ENCODE measurements around the gene RNF157. TPM values are rescaled to one million over a fixed set of nuclear protein-coding genes. Genes with fewer than 3 reads are reported as not detected.
A peak's percentile ranks its signal among the peaks of the same experiment; 100 is the strongest.

The RNF157 gene
- total and polyA plus RNA-seq, 2 of the 13 experiments (the other 11 are each of a cell fraction or from before 2014, with no cell fraction given) = 0.44 to 1.5 TPM

DNA sequence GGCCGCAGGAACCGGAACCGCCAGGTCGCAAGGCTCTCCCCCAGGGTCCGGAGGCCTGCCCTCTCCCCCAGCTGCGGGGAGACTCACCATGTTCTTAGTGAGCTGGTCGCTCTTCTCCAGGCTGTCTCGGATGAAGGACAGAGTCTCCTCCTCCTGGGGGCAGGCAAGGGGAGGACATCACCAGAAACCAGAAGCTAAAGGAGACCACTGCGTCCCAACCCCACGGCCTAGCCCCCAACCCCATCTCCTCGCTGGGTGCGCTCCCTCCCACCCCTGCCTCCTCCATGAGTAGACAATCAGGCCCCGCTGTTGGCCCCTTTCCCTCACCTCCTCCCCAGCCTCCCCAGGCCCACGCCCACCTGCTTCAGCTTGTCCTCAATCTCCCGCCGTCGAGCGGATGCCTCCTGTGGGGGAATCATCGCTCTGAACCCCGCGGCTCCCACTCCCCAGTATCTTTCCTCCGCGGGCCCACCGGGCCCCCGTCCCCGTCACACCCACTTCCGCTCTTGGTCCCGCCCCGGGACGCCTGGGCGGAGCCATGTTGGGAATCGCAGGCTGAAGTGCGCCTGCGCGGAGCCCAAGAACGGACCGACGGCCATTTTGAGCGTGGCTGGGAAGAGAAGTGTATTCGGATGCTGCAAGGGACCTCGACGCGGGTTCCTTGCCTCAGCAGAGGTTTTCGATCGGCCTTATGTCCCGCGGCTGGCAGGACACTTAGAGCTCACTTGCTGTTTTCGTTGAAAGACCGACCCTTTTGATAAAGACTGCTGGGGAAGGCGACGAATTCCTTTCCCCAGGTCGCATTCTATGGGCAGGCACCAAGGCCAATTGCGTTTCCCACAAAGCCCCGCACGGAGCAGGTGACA, 136.8 kb downstream of the RNF157 start, which contains the start of gene EXOC7 (continued):
- peak; percentile 9 to 17; a peak in 1 of 4 replicates for TF ChIP-seq EP300 (IDR thresholded peaks at IDR 0.05; ENCODE audit: low read depth in 2 of 2, low read length in 2 of 2)
- 0 out of 2 replicates have a peak, but pooled peaks have one; percentile 10 for TF ChIP-seq EP300 (CRISPR knock-in tag; IDR thresholded peaks at IDR 0.05; ENCODE audit: borderline replicate concordance)
- TF ChIP-seq ZNF17 (CRISPR knock-in tag; IDR thresholded peaks at IDR 0.05) = no peak
- peak; percentile 66 for TF ChIP-seq ZZZ3 (CRISPR knock-in tag; IDR thresholded peaks at IDR 0.05; ENCODE audit: borderline replicate concordance)
- TF ChIP-seq, protein P1, sequence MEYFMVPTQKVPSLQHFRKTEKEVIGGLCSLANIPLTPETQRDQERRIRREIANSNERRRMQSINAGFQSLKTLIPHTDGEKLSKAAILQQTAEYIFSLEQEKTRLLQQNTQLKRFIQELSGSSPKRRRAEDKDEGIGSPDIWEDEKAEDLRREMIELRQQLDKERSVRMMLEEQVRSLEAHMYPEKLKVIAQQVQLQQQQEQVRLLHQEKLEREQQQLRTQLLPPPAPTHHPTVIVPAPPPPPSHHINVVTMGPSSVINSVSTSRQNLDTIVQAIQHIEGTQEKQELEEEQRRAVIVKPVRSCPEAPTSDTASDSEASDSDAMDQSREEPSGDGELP (IDR thresholded peaks at IDR 0.05; ENCODE audit: borderline replicate concordance, low read depth) = no peak
- TF ChIP-seq ZNF678 (CRISPR knock-in tag; IDR thresholded peaks at IDR 0.05) = no peak
- peak; percentile 50 for TF ChIP-seq CBX1 (IDR thresholded peaks at IDR 0.05; ENCODE audit: low read depth)
- TF ChIP-seq BCL6 (CRISPR knock-in tag; IDR thresholded peaks at IDR 0.05) = 0 out of 2 replicates have a peak, but pooled peaks have one; percentile 21
- TF ChIP-seq, protein P2, sequence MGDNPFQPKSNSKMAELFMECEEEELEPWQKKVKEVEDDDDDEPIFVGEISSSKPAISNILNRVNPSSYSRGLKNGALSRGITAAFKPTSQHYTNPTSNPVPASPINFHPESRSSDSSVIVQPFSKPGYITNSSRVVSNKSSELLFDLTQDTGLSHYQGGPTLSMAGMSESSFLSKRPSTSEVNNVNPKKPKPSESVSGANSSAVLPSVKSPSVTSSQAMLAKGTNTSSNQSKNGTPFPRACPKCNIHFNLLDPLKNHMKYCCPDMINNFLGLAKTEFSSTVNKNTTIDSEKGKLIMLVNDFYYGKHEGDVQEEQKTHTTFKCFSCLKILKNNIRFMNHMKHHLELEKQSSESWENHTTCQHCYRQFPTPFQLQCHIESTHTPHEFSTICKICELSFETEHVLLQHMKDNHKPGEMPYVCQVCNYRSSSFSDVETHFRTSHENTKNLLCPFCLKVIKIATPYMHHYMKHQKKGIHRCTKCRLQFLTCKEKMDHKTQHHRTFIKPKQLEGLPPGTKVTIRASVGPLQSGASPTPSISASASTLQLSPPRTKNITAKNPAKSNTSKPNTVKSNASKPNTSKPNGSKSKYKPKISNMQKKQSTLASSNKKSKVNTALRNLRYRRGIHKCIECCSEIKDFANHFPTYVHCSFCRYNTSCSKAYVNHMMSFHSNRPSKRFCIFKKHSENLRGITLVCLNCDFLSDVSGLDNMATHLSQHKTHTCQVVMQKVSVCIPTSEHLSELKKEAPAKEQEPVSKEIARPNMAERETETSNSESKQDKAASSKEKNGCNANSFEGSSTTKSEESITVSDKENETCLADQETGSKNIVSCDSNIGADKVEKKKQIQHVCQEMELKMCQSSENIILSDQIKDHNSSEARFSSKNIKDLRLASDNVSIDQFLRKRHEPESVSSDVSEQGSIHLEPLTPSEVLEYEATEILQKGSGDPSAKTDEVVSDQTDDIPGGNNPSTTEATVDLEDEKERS (CRISPR knock-in tag; IDR thresholded peaks at IDR 0.05) = no peak; the same call in 1 of the 2 replicates
- TF ChIP-seq, protein P3, sequence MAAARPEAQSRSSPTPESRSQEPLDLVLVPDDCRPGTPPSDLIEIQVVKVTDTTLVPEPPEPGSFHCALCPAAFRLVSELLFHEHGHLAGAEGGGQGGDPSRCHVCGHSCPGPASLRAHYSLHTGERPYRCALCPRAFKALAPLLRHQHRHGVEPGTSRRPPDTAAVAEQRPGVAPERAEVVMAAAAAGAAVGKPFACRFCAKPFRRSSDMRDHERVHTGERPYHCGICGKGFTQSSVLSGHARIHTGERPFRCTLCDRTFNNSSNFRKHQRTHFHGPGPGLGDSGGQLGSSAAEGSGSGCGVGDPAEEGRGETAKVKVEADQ (CRISPR knock-in tag; IDR thresholded peaks at IDR 0.05; ENCODE audit: borderline replicate concordance) = peak; percentile 66; the same call in 1 of the 2 replicates
- TF ChIP-seq ZFY (CRISPR knock-in tag; IDR thresholded peaks at IDR 0.05) = peak; percentile 92
- TF ChIP-seq ZNF768 (CRISPR knock-in tag; IDR thresholded peaks at IDR 0.05) = no peak; the same call in 1 of the 2 replicates
- TF ChIP-seq, protein P4, sequence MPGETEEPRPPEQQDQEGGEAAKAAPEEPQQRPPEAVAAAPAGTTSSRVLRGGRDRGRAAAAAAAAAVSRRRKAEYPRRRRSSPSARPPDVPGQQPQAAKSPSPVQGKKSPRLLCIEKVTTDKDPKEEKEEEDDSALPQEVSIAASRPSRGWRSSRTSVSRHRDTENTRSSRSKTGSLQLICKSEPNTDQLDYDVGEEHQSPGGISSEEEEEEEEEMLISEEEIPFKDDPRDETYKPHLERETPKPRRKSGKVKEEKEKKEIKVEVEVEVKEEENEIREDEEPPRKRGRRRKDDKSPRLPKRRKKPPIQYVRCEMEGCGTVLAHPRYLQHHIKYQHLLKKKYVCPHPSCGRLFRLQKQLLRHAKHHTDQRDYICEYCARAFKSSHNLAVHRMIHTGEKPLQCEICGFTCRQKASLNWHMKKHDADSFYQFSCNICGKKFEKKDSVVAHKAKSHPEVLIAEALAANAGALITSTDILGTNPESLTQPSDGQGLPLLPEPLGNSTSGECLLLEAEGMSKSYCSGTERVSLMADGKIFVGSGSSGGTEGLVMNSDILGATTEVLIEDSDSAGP (CRISPR knock-in tag; IDR thresholded peaks at IDR 0.05; ENCODE audit: borderline replicate concordance) = peak; percentile 94; the same call in 1 of the 2 replicates
- no peak for TF ChIP-seq SOX6 (IDR thresholded peaks at IDR 0.05)
- TF ChIP-seq SOX6 (CRISPR knock-in tag; IDR thresholded peaks at IDR 0.05) = peak; percentile 45; the same call in 1 of the 2 replicates
- TF ChIP-seq AGO2 (optimal IDR thresholded peaks at IDR 0.05; ENCODE audit: low read depth, low read length) = no peak
- no peak for TF ChIP-seq NFE2L2 (IDR thresholded peaks at IDR 0.05; ENCODE audit: low read length)
- no peak; the same call in 1 of the 2 replicates for TF ChIP-seq SMAD1 (CRISPR knock-in tag; IDR thresholded peaks at IDR 0.05; ENCODE audit: borderline replicate concordance, low read depth)
- TF ChIP-seq TSC22D2 (CRISPR knock-in tag; IDR thresholded peaks at IDR 0.05; ENCODE audit: borderline replicate concordance) = no peak; the same call in 1 of the 2 replicates
- TF ChIP-seq CBFB (CRISPR knock-in tag; IDR thresholded peaks at IDR 0.05) = 0 out of 2 replicates have a peak, but pooled peaks have one; percentile 0
- TF ChIP-seq ARHGAP35 (CRISPR knock-in tag; IDR thresholded peaks at IDR 0.05; ENCODE audit: borderline replicate concordance) = 0 out of 2 replicates have a peak, but pooled peaks have one; percentile 4
- no peak for TF ChIP-seq FLYWCH1 (CRISPR knock-in tag; IDR thresholded peaks at IDR 0.05)
- TF ChIP-seq GTF2F1 (IDR thresholded peaks at IDR 0.05; ENCODE audit: low read length) = no peak
